Amniotic epithelial cell (primary cell): ENCODE results near the gene UGT1A3.
A peak's percentile ranks its signal among the peaks of the same experiment; 100 is the strongest.
"Not testable (repeated sequence)": the region's sequence is repeated elsewhere in the genome, so short reads cannot be mapped to it uniquely, and the experiment has no call there.

Experiments used
- DNase-seq: peaks from one replicate; pipeline ENCODE4 v3.0.0-alpha.2; 2010; ENCODE audit warnings: low read depth

The UGT1A3 gene

GRCh38 chr2:233728723-233729301 is at the start of gene UGT1A3:
Gene UGT1A3, plus strand, starts transcription at chr2:233729042. Its CDS starts 85 bp downstream, at chr2:233729127.
- DNase-seq, result no peak

- no peak for DNase-seq
Observed at GRCh38 chr2:233679196-233679595, 49.6 kb upstream of the UGT1A3 start.

GRCh38 chr2:233680361-233681045 is 48.3 kb upstream of the UGT1A3 start:
- DNase-seq, result no peak

- DNase-seq, result no peak
Observed at GRCh38 chr2:233681521-233682099, 47.2 kb upstream of the UGT1A3 start, which contains the start of gene UGT1A7. Gene UGT1A7, plus strand, starts transcription at chr2:233681901. Its CDS starts 37 bp downstream, at chr2:233681938.

GRCh38 chr2:233684640-233685039 is 44.2 kb upstream of the UGT1A3 start:
- no peak for DNase-seq

GRCh38 chr2:233686928-233687327 is 41.9 kb upstream of the UGT1A3 start:
- no peak for DNase-seq

- DNase-seq, result no peak
Observed at GRCh38 chr2:233688341-233688740, 40.5 kb upstream of the UGT1A3 start.

GRCh38 chr2:233689031-233689430 is 39.8 kb upstream of the UGT1A3 start:
- DNase-seq, result no peak

GRCh38 chr2:233689501-233689900 is 39.3 kb upstream of the UGT1A3 start:
- DNase-seq, result no peak

GRCh38 chr2:233690444-233690843 is 38.4 kb upstream of the UGT1A3 start:
- no peak for DNase-seq

GRCh38 chr2:233691443-233692433 is 37.1 kb upstream of the UGT1A3 start:
- no peak for DNase-seq

GRCh38 chr2:233692648-233693047 is 36.2 kb upstream of the UGT1A3 start, which contains the start of gene UGT1A6:
Gene UGT1A6, plus strand, starts transcription at chr2:233692890. Its CDS starts 115 bp downstream, at chr2:233693005.
- no peak for DNase-seq

- DNase-seq, result no peak
Observed at GRCh38 chr2:233693963-233694362, 34.9 kb upstream of the UGT1A3 start.

- DNase-seq, result no peak
Observed at GRCh38 chr2:233698740-233699139, 30.1 kb upstream of the UGT1A3 start.

- peak; percentile 52 for DNase-seq
Observed at GRCh38 chr2:233699424-233700027, 29.3 kb upstream of the UGT1A3 start.

GRCh38 chr2:233700028-233700635 is 28.7 kb upstream of the UGT1A3 start:
- peak; percentile 90 for DNase-seq

GRCh38 chr2:233700842-233701241 is 28.0 kb upstream of the UGT1A3 start:
- DNase-seq, result not testable (repeated sequence)

GRCh38 chr2:233702238-233702637 is 26.6 kb upstream of the UGT1A3 start:
- no peak for DNase-seq

- DNase-seq, result peak; percentile 14
Observed at GRCh38 chr2:233705911-233706506, 22.8 kb upstream of the UGT1A3 start.

- peak; percentile 55 for DNase-seq
Observed at GRCh38 chr2:233706720-233707119, 22.1 kb upstream of the UGT1A3 start.
